Endothelial cell of umbilical vein (primary cell): ENCODE measurements around the gene ACBD6. TPM values are rescaled to one million over a fixed set of nuclear protein-coding genes. Genes with fewer than 3 reads are reported as not detected.

ENCODE experiments used
- BruUV-seq: library from RNA; stranded (reverse); fragments of 400-500 nt; replicated peaks from 2 replicates; lab custom pipeline; 2021; lab: Mats Ljungman, UMichigan
- CTCF ChIA-PET: fragments of 300-600, 350-600 bp; sonication (Branson Sonifier 250); formaldehyde crosslinking; loops from one replicate; lab custom pipeline; 2021; ENCODE audit warnings: antibody characterized with exemption, inconsistent platforms; lab: Charles Lee
- POLR2A ChIA-PET: fragments of 300-600, 350-600 bp; sonication (Branson Sonifier 250); formaldehyde crosslinking; loops from one replicate; lab custom pipeline; 2021; ENCODE audit warnings: antibody characterized with exemption, inconsistent platforms; lab: Charles Lee
- DNase-seq: peaks from one replicate; pipeline ENCODE4 v3.0.0-alpha.2; 2011; ENCODE audit warnings: low read depth, low spot score
- FAIRE-seq: peaks from 2 replicates; lab custom pipeline; 2011; peaks lifted over from hg19 to GRCh38; lab: Jason Lieb, UNC
- H2AFZ ChIP-seq: 2 replicates; pipeline ENCODE4 v1.6.0; 2012; ENCODE audit warnings: low read depth, low read length, control low read depth, inconsistent platforms
- H3K27ac ChIP-seq: 2 replicates; pipeline ENCODE4 v1.5.1; 2011; ENCODE audit warnings: low read depth, mild to moderate bottlenecking, control low read depth, low read length, moderate library complexity; ENCODE audit not compliant: insufficient read depth
- H3K27me3 ChIP-seq, 2 experiments: 2 replicates each; pipeline versions ENCODE4 v1.6.0 to v1.6.1; 2011; ENCODE audit warnings: low read length in 2 of 2, mixed read lengths in 1 of 2; ENCODE audit not compliant: control insufficient read depth in 2 of 2, insufficient read depth in 2 of 2
- H3K36me3 ChIP-seq, 2 experiments: 2 replicates in 1 of 2; 3 replicates in 1 of 2; pipeline ENCODE4 v1.5.1; 2011; ENCODE audit warnings: low read length in 2 of 2, mild to moderate bottlenecking in 1 of 2, moderate library complexity in 1 of 2; ENCODE audit not compliant: control insufficient read depth in 2 of 2, insufficient read depth in 2 of 2; ENCODE audit errors: extremely low read depth in 1 of 2
- H3K4me1 ChIP-seq: 3 replicates; pipeline ENCODE4 v1.5.1; 2011; ENCODE audit warnings: mild to moderate bottlenecking, low read length; ENCODE audit not compliant: control insufficient read depth, insufficient read depth; ENCODE audit errors: extremely low read depth
- H3K4me2 ChIP-seq: 2 replicates; pipeline ENCODE4 v1.6.1; 2011; ENCODE audit warnings: low read length, control low read depth, mixed read lengths; ENCODE audit not compliant: insufficient read depth
- H3K4me3 ChIP-seq, 3 experiments: fragments of 200-600 bp in 1 of 3; sonication (generic), shearing (Covaris generic) in 1 of 3; replicated peaks in 1 of 3; 2 replicates each; pipeline ENCODE4 v1.5.1; 2011 to 2016; ENCODE audit warnings: control low read depth in 3 of 3, low read length in 3 of 3, mild to moderate bottlenecking in 2 of 3, inconsistent platforms in 1 of 3, low read depth in 1 of 3, moderate library complexity in 1 of 3; ENCODE audit not compliant: insufficient read depth in 1 of 3
- H3K79me2 ChIP-seq: 2 replicates; pipeline ENCODE4 v1.6.0; 2012; ENCODE audit warnings: low read length, inconsistent platforms; ENCODE audit not compliant: control insufficient read depth, insufficient read depth
- H3K9ac ChIP-seq: replicated peaks from 2 replicates; pipeline ENCODE3; 2011; ENCODE audit warnings: low read length, control low read depth; ENCODE audit not compliant: insufficient read depth; ENCODE audit errors: extremely low read depth
- H3K9me1 ChIP-seq: replicated peaks from 3 replicates; pipeline ENCODE4 v1.6.0; 2011; ENCODE audit warnings: mild to moderate bottlenecking, low read length; ENCODE audit not compliant: control insufficient read depth, insufficient read depth; ENCODE audit errors: extremely low read depth
- H3K9me3 ChIP-seq: replicated peaks from 2 replicates; pipeline ENCODE4 v1.5.1; 2012; ENCODE audit warnings: low read length, inconsistent platforms; ENCODE audit not compliant: control insufficient read depth, insufficient read depth
- H4K20me1 ChIP-seq: replicated peaks from 2 replicates; pipeline ENCODE3; 2011; ENCODE audit warnings: mild to moderate bottlenecking, low read length; ENCODE audit not compliant: control insufficient read depth, insufficient read depth; ENCODE audit errors: extremely low read depth
- CTCF ChIP-seq, 2 donors: IDR thresholded peaks; 1 replicate in 1 of 2; 2 replicates in 1 of 2; pipeline ENCODE4 v1.5.1; 2011; ENCODE audit warnings: low read length in 2 of 2, mild to moderate bottlenecking in 2 of 2, moderate library complexity in 2 of 2, control low read depth in 1 of 2, inconsistent platforms in 1 of 2, low read depth in 1 of 2; ENCODE audit not compliant: insufficient read depth in 1 of 2; ENCODE audit errors: extremely low read depth in 1 of 2
- EZH2 ChIP-seq: IDR thresholded peaks from 2 replicates; pipeline ENCODE4 v1.6.1; 2012; ENCODE audit warnings: borderline replicate concordance, low read depth, mild to moderate bottlenecking, moderate library complexity, low read length, inconsistent platforms; ENCODE audit not compliant: severe bottlenecking
- FOS ChIP-seq: IDR thresholded peaks from 2 replicates; pipeline ENCODE4 v1.6.1; 2011; ENCODE audit warnings: mild to moderate bottlenecking, low read length, moderate library complexity, borderline replicate concordance; ENCODE audit not compliant: insufficient read depth
- GATA2 ChIP-seq: IDR thresholded peaks from 2 replicates; pipeline ENCODE4 v1.7.0; 2011; ENCODE audit warnings: low read depth, mild to moderate bottlenecking, moderate library complexity, mixed read lengths, low read length; ENCODE audit not compliant: insufficient read length, insufficient read depth
- JUN ChIP-seq: IDR thresholded peaks from 2 replicates; pipeline ENCODE4 v1.6.1; 2011; ENCODE audit warnings: borderline replicate concordance, low read depth; ENCODE audit not compliant: insufficient read length, insufficient read depth
- MAX ChIP-seq: IDR thresholded peaks from 2 replicates; pipeline ENCODE4 v1.6.1; 2011; ENCODE audit not compliant: insufficient read depth, insufficient read length
- MYC ChIP-seq: IDR thresholded peaks from one replicate; pipeline ENCODE4 v1.6.1; 2011; ENCODE audit warnings: mild to moderate bottlenecking, low read depth, low read length
- POLR2A ChIP-seq: IDR thresholded peaks from 2 replicates; pipeline ENCODE4 v1.6.1; 2012; ENCODE audit warnings: low read depth, mild to moderate bottlenecking, control low read depth, low read length
- POLR2AphosphoS5 ChIP-seq: IDR thresholded peaks from 2 replicates; pipeline ENCODE4 v1.6.1; 2012; ENCODE audit warnings: low read depth, mild to moderate bottlenecking, control low read depth, low read length, moderate library complexity; ENCODE audit not compliant: insufficient read depth
- dilution Hi-C: fragments of 300-500 bp; cut with MboI; formaldehyde crosslinking; loops from one replicate; pipeline ENCODE4 v1.15.0; 2019; ENCODE audit warnings: low sequenced_read_pairs; ENCODE audit not compliant: extremely low pct_ligation_motif_present
- intact Hi-C: fragments of 100-400 bp; cut with micrococcal nuclease; formaldehyde crosslinking; loops from one replicate; pipeline ENCODE4 v1.10.0; 2022
- polyA plus RNA-seq, 4 experiments: library from polyadenylated mRNA; depleted of rRNA in 3 of 4; stranded (reverse) in 3 of 4; unstranded in 1 of 4; fragments of >200 nt; gene quantifications; 2 replicates each; pipeline versions ENCODE4 v1.2.1 to v1.2.3, GENCODE V29; 2011 to 2012; ENCODE audit warnings: missing spikeins in 1 of 4
- total RNA-seq: library from RNA; stranded (reverse); gene quantifications from 2 replicates; pipeline ENCODE4 v1.2.3, GENCODE V29; 2021

ACBD6 gene
- total and polyA plus RNA-seq, 2 donors (not counting 3 experiments of a cell fraction or from before 2014, with no cell fraction given): 55.6 to 56.4 TPM

GRCh38 chr1:180264595-180264994 is 237.8 kb downstream of the ACBD6 start:
- H3K4me2 ChIP-seq: no peak overlapping the region
- TF ChIP-seq POLR2A (no peak), MAX (no peak), POLR2AphosphoS5 (no peak), MYC (no peak), CTCF (IDR thresholded peaks at IDR 0.05; ENCODE audit: extremely low read depth in 1 of 2, insufficient read depth in 1 of 2, low read depth in 1 of 2, low read length in 2 of 2) (no peak), JUN (no peak), FOS (no peak), GATA2 (no peak), EZH2 (no peak)
- no peaks in the 10 kb centered on the region for H3K4me1 ChIP-seq
- no peaks in the 10 kb centered on the region for H3K27me3 ChIP-seq
- H3K4me3 ChIP-seq: no peak overlapping the region
- H3K27ac ChIP-seq: no peak overlapping the region
- no peaks in the 10 kb centered on the region for H3K9me1 ChIP-seq
- no peak overlapping the region for H2AFZ ChIP-seq
- intact Hi-C loops (no loop called here), dilution Hi-C loops (no loop called here)
- H3K79me2 ChIP-seq: no peaks in the 10 kb centered on the region
- no TSS peak for BruUV-seq
- no peak overlapping the region for H3K9ac ChIP-seq
- no peaks in the 10 kb centered on the region for H3K36me3 ChIP-seq
- DNase-seq: no peak
- H3K9me3 ChIP-seq: no peaks in the 10 kb centered on the region
- ChIA-PET CTCF (no interaction called here), POLR2A (no interaction called here)
- FAIRE-seq: no peak
- H4K20me1 ChIP-seq: no peaks in the 10 kb centered on the region
